Suprapubic skin (tissue), 3 donors: ENCODE results near the gene FAM53A.

Source experiments
- EP300 ChIP-seq: sonication (generic); formaldehyde crosslinking; IDR thresholded peaks from one replicate; pipeline ENCODE4 v1.6.1; 2017; ENCODE audit warnings: antibody characterized with exemption
- TF ChIP-seq, protein P1 (sequence below), 2 donors: fragments of 200-600 bp in 1 of 2; fragments of 450-650 bp in 1 of 2; sonication (generic) in 1 of 2; IDR thresholded peaks; one replicate each; pipeline ENCODE4 v1.5.1; 2016 to 2019; ENCODE audit warnings: antibody characterized with exemption in 2 of 2, mild to moderate bottlenecking in 1 of 2, moderate library complexity in 1 of 2

DNA sequence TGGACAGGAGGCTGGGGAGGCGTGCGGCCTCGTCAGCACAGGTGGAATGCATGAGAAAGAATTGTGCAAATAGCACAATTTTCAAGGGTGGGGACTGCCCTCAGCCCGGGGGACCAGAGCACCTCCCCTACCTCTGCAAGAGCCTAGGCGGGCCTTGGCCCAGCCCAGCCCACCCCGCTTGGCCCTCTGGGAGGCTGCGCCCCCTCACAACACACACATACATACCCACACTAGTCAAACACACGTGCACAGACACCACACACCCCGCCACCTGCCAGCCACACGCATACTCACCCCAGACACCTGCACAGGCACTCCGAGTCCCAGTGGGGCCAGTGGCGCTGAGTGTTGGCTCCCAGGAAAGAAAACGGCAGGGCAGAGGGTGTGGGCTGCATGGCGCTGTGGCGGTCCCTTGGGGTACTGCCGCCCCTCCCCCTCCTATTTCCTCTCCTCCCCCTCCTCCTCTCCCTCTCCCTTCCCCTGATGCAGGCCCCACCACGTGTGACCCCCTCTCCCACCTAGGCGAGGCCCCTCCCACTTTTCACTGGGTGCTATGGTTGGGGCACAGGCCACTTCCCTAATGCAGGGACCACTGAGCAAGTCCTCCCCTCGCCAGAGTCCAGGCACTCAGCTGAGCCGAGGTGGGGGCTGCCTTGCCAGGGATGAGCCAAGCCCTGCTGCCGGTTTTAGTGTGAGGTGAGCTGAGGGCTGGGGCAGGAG lies 84.5 kb downstream of the FAM53A start:
- TF ChIP-seq, protein P1, sequence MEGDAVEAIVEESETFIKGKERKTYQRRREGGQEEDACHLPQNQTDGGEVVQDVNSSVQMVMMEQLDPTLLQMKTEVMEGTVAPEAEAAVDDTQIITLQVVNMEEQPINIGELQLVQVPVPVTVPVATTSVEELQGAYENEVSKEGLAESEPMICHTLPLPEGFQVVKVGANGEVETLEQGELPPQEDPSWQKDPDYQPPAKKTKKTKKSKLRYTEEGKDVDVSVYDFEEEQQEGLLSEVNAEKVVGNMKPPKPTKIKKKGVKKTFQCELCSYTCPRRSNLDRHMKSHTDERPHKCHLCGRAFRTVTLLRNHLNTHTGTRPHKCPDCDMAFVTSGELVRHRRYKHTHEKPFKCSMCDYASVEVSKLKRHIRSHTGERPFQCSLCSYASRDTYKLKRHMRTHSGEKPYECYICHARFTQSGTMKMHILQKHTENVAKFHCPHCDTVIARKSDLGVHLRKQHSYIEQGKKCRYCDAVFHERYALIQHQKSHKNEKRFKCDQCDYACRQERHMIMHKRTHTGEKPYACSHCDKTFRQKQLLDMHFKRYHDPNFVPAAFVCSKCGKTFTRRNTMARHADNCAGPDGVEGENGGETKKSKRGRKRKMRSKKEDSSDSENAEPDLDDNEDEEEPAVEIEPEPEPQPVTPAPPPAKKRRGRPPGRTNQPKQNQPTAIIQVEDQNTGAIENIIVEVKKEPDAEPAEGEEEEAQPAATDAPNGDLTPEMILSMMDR (IDR thresholded peaks at IDR 0.05) = no peak
- TF ChIP-seq EP300 = no peak
